ENCODE measurements around the gene PPDPF.

- no peak for TF ChIP-seq POLR2A (IDR thresholded peaks at IDR 0.05)
- no peak for TF ChIP-seq CTCF (IDR thresholded peaks at IDR 0.05)
These were observed 14.8 kb upstream of the PPDPF start for GRCh38 chr20:63505723-63506122.
